GM23338 (cell line): ENCODE data around the gene HHAT. TPM values are rescaled to one million over a fixed set of nuclear protein-coding genes. Genes with fewer than 3 reads are reported as not detected.

Source experiments
- ATAC-seq: fragments of 200-7000 bp; cut with Tn5 transposase; 3 replicates; pipeline ENCODE4 v1.9.1; 2020
- DNase-seq: peaks from one replicate; pipeline ENCODE4 v3.0.0-alpha.2; 2015; ENCODE audit warnings: low spot score
- H2AFZ ChIP-seq: fragments of 200-600 bp; sonication (generic); 2 replicates; pipeline ENCODE4 v1.8.0; 2016; ENCODE audit warnings: antibody characterized with exemption, mild to moderate bottlenecking, moderate library complexity
- H3F3A ChIP-seq: fragments of 200-600 bp; sonication (generic); replicated peaks from 2 replicates; pipeline ENCODE4 v1.8.0; 2017; ENCODE audit warnings: antibody characterized with exemption, mixed run types, low read depth
- H3K27ac ChIP-seq: fragments of 200-600 bp; sonication (generic); 2 replicates; pipeline ENCODE4 v1.6.1; 2016; ENCODE audit warnings: low read depth
- H3K27me3 ChIP-seq: fragments of 200-600 bp; sonication (generic); 2 replicates; pipeline ENCODE4 v1.8.0; 2016; ENCODE audit warnings: mild to moderate bottlenecking, mixed run types, moderate library complexity; ENCODE audit not compliant: insufficient read depth
- H3K36me3 ChIP-seq: fragments of 200-600 bp; sonication (generic); 2 replicates; pipeline ENCODE4 v1.8.0; 2016; ENCODE audit warnings: mild to moderate bottlenecking; ENCODE audit not compliant: insufficient read depth
- H3K4me1 ChIP-seq: fragments of 200-600 bp; sonication (generic); 2 replicates; pipeline ENCODE4 v1.8.0; 2016; ENCODE audit warnings: mild to moderate bottlenecking, moderate library complexity; ENCODE audit not compliant: insufficient read depth
- H3K4me2 ChIP-seq: fragments of 200-600 bp; sonication (generic); 2 replicates; pipeline ENCODE4 v1.7.1; 2017; ENCODE audit warnings: mixed run types
- H3K4me3 ChIP-seq: fragments of 200-600 bp; sonication (generic); 2 replicates; pipeline ENCODE4 v1.6.1; 2016; ENCODE audit warnings: mixed run types
- H3K79me2 ChIP-seq: fragments of 200-600 bp; sonication (generic); replicated peaks from 2 replicates; pipeline ENCODE4 v1.8.0; 2017; ENCODE audit warnings: mild to moderate bottlenecking; ENCODE audit not compliant: insufficient read depth
- H3K9me2 ChIP-seq: fragments of 200-600 bp; sonication (generic); 2 replicates; pipeline ENCODE4 v1.8.0; 2017; ENCODE audit not compliant: insufficient read depth
- H4K20me1 ChIP-seq: fragments of 200-600 bp; sonication (generic); replicated peaks from 2 replicates; pipeline ENCODE4 v1.8.0; 2017; ENCODE audit warnings: mild to moderate bottlenecking; ENCODE audit not compliant: insufficient read depth
- H3K27ac Mint-ChIP-seq: 2 replicates; pipeline ENCODE4 v1.8.0; 2020; ENCODE audit warnings: inconsistent platforms, mild to moderate bottlenecking, moderate library complexity, mixed read lengths
- H3K27me3 Mint-ChIP-seq: 3 replicates; pipeline ENCODE4 v1.8.0; 2022; ENCODE audit warnings: low read depth, mild to moderate bottlenecking, moderate library complexity, mixed read lengths, inconsistent platforms; ENCODE audit not compliant: insufficient read depth, poor library complexity
- H3K36me3 Mint-ChIP-seq: 3 replicates; pipeline ENCODE4 v1.8.0; 2021; ENCODE audit warnings: low read depth, mild to moderate bottlenecking, inconsistent platforms, moderate library complexity, mixed read lengths
- H3K4me1 Mint-ChIP-seq: 3 replicates; pipeline ENCODE4 v1.8.0; 2020; ENCODE audit warnings: mild to moderate bottlenecking, inconsistent platforms, mixed read lengths
- H3K4me3 Mint-ChIP-seq: 3 replicates; pipeline ENCODE4 v1.8.0; 2021; ENCODE audit warnings: moderate library complexity, mild to moderate bottlenecking, inconsistent platforms, mixed read lengths
- H3K9me3 Mint-ChIP-seq: 3 replicates; pipeline ENCODE4 v1.8.0; 2020; ENCODE audit warnings: moderate library complexity, mild to moderate bottlenecking, inconsistent platforms, mixed read lengths
- CREB1 ChIP-seq: fragments of 250-450 bp; sonication (Bioruptor Pico); IDR thresholded peaks from 2 replicates; pipeline ENCODE4 v1.5.0; 2020; ENCODE audit warnings: low read depth, mild to moderate bottlenecking, moderate library complexity
- CTCF ChIP-seq, 2 experiments: fragments of 200-600 bp in 1 of 2; sonication (generic) in 1 of 2; conservative IDR thresholded peaks; 2 replicates each; pipeline versions ENCODE4 v1.5.1 to v1.6.1; 2016 to 2017; ENCODE audit warnings: antibody characterized with exemption in 2 of 2, low read depth in 2 of 2, mild to moderate bottlenecking in 2 of 2, moderate library complexity in 1 of 2
- EZH2 ChIP-seq: fragments of 200-600 bp; sonication (generic); IDR thresholded peaks from one replicate; pipeline ENCODE4 v1.8.0; 2017; ENCODE audit warnings: antibody characterized with exemption, mild to moderate bottlenecking, low read depth; ENCODE audit not compliant: unreplicated experiment
- NANOG ChIP-seq: IDR thresholded peaks from 2 replicates; pipeline ENCODE4 v1.6.1; 2016; ENCODE audit warnings: antibody characterized with exemption, borderline replicate concordance
- REST ChIP-seq: IDR thresholded peaks from one replicate; pipeline ENCODE4 v1.6.1; 2018; ENCODE audit warnings: antibody characterized with exemption; ENCODE audit not compliant: unreplicated experiment
- ZNF114 ChIP-seq: fragments of 250-450 bp; sonication (Bioruptor Pico); IDR thresholded peaks from 2 replicates; pipeline ENCODE4 v1.5.0; 2020; ENCODE audit warnings: mild to moderate bottlenecking, moderate library complexity
- ZNF331 ChIP-seq: fragments of 250-450 bp; sonication (Bioruptor Pico); IDR thresholded peaks from 2 replicates; pipeline ENCODE4 v1.5.0; 2020; ENCODE audit warnings: low read depth, mild to moderate bottlenecking, moderate library complexity
- polyA plus RNA-seq: library from polyadenylated mRNA; unstranded; fragments of >200 nt; fragmentation: Nextera tagmentation; extraction: Ambion mirVana; gene quantifications from 2 replicates; pipeline ENCODE4 v1.2.1, GENCODE V29; 2016
- total RNA-seq: library from RNA; depleted of rRNA; stranded (reverse); fragments of >200 nt; shearing (Covaris generic); gene quantifications from 2 replicates; pipeline ENCODE4 v1.2.3, GENCODE V29; 2014
- TF ChIP-seq, protein P1 (sequence below): IDR thresholded peaks from 2 replicates; pipeline ENCODE4 v1.6.1; 2016; ENCODE audit warnings: antibody characterized with exemption

HHAT gene
- total and polyA plus RNA-seq, 2 experiments from 2014 or later, result 0.11 to 0.66 TPM

- H3K27me3 Mint-ChIP-seq, result peaks cover 2% of the 10 kb centered on the region
- H3K4me3 Mint-ChIP-seq, result no peak overlapping the region
- H3K9me3 Mint-ChIP-seq, result peaks cover 3% of the 10 kb centered on the region; the same call in 1 of the 3 replicates
- H3K4me1 Mint-ChIP-seq, result peaks cover 13% of the 10 kb centered on the region
- DNase-seq (no peak), ATAC-seq (no peak)
- no peak overlapping the region for H3K27ac Mint-ChIP-seq
- H3K36me3 Mint-ChIP-seq, result no peaks in the 10 kb centered on the region
- TF ChIP-seq ZNF331 (CRISPR knock-in tag), result no peak
- TF ChIP-seq ZNF114 (CRISPR knock-in tag), result no peak
- TF ChIP-seq NANOG, result no peak
- TF ChIP-seq, protein P1, sequence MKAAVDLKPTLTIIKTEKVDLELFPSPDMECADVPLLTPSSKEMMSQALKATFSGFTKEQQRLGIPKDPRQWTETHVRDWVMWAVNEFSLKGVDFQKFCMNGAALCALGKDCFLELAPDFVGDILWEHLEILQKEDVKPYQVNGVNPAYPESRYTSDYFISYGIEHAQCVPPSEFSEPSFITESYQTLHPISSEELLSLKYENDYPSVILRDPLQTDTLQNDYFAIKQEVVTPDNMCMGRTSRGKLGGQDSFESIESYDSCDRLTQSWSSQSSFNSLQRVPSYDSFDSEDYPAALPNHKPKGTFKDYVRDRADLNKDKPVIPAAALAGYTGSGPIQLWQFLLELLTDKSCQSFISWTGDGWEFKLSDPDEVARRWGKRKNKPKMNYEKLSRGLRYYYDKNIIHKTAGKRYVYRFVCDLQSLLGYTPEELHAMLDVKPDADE, result no peak
- Histone ChIP-seq H3K4me1 (peaks cover 22% of the 10 kb centered on the region), H3K27ac (no peak overlapping the region), H3K36me3 (no peaks in the 10 kb centered on the region), H4K20me1 (no peaks in the 10 kb centered on the region), H3K27me3 (no peaks in the 10 kb centered on the region), H3K4me3 (no peak overlapping the region), H3K4me2 (no peak overlapping the region), H3K79me2 (no peaks in the 10 kb centered on the region), H3F3A (no peaks in the 10 kb centered on the region), H2AFZ (no peak overlapping the region), H3K9me2 (peaks cover 7% of the 10 kb centered on the region; the same call in 1 of the 2 replicates)
Observed at GRCh38 chr1:210300923-210301614, 27.6 kb upstream of the HHAT start.

DNA sequence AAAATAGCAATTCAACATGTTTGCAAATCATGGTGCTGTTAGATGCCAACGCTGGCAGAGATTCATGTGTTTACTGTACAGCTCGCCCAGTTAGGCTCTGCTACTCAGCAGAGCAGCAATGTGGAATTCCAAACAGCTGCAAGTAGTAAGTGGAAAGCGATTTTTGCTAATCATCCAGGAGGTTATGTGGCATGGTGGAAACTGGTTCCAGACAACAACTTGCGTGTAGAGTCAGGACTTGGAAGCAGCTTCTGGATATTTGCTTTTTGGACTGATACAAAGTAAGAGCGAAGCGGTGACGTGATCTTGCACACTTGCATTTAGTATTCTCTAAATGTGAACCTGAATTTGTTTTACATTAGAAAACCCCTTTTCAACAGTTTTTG is 27.1 kb upstream of the HHAT start:
- Histone ChIP-seq H3K36me3 (no peaks in the 10 kb centered on the region), H2AFZ (no peak overlapping the region), H3K4me2 (no peak overlapping the region), H3K9me2 (peaks cover 7% of the 10 kb centered on the region; the same call in 1 of the 2 replicates), H3K4me3 (no peak overlapping the region), H3K4me1 (peaks cover 22% of the 10 kb centered on the region), H3K79me2 (no peaks in the 10 kb centered on the region), H4K20me1 (no peaks in the 10 kb centered on the region), H3K27ac (no peak overlapping the region), H3K27me3 (no peaks in the 10 kb centered on the region), H3F3A (no peaks in the 10 kb centered on the region)
- TF ChIP-seq, protein P1, result no peak
- no peak for TF ChIP-seq CREB1 (CRISPR knock-in tag)
- Mint-ChIP-seq H3K9me3 (peaks cover 3% of the 10 kb centered on the region; the same call in 1 of the 3 replicates), H3K27me3 (peaks cover 2% of the 10 kb centered on the region), H3K36me3 (no peaks in the 10 kb centered on the region), H3K27ac (no peak overlapping the region), H3K4me3 (no peak overlapping the region), H3K4me1 (peaks cover 13% of the 10 kb centered on the region)
- ATAC-seq (no peak), DNase-seq (no peak)

- H3K9me3 Mint-ChIP-seq, result peaks cover 3% of the 10 kb centered on the region; the same call in 1 of the 3 replicates
- ATAC-seq, result no peak
- H3K4me3 Mint-ChIP-seq, result no peak overlapping the region
- TF ChIP-seq EZH2 (no peak), REST (no peak), CTCF (conservative IDR thresholded peaks at IDR 0.05; ENCODE audit: low read depth in 2 of 2) (no peak), ZNF331 (CRISPR knock-in tag) (no peak)
- TF ChIP-seq, protein P1, result no peak
Observed at GRCh38 chr1:210302501-210302900, 26.2 kb upstream of the HHAT start.

More at GRCh38 chr1:210302501-210302900, 26.2 kb upstream of the HHAT start:
- no peak for DNase-seq
- Histone ChIP-seq H3F3A (no peaks in the 10 kb centered on the region), H3K27me3 (no peaks in the 10 kb centered on the region), H3K36me3 (no peaks in the 10 kb centered on the region), H3K4me1 (peaks cover 22% of the 10 kb centered on the region), H3K9me2 (peaks cover 6% of the 10 kb centered on the region; the same call in 1 of the 2 replicates), H4K20me1 (no peaks in the 10 kb centered on the region), H3K4me3 (no peak overlapping the region), H3K27ac (no peak overlapping the region), H2AFZ (no peak overlapping the region), H3K4me2 (no peak overlapping the region), H3K79me2 (no peaks in the 10 kb centered on the region)
- Mint-ChIP-seq H3K4me1 (peaks cover 13% of the 10 kb centered on the region), H3K36me3 (no peaks in the 10 kb centered on the region), H3K27me3 (peaks cover 2% of the 10 kb centered on the region), H3K27ac (no peak overlapping the region)
